ENCODE measurements around the gene SH3PXD2A. TPM values are rescaled to one million over a fixed set of nuclear protein-coding genes. Genes with fewer than 3 reads are reported as not detected.

Gene SH3PXD2A
- total and polyA plus RNA-seq, 8 donors, result 3.9 to 16.4 (median 8.0) TPM

DNA sequence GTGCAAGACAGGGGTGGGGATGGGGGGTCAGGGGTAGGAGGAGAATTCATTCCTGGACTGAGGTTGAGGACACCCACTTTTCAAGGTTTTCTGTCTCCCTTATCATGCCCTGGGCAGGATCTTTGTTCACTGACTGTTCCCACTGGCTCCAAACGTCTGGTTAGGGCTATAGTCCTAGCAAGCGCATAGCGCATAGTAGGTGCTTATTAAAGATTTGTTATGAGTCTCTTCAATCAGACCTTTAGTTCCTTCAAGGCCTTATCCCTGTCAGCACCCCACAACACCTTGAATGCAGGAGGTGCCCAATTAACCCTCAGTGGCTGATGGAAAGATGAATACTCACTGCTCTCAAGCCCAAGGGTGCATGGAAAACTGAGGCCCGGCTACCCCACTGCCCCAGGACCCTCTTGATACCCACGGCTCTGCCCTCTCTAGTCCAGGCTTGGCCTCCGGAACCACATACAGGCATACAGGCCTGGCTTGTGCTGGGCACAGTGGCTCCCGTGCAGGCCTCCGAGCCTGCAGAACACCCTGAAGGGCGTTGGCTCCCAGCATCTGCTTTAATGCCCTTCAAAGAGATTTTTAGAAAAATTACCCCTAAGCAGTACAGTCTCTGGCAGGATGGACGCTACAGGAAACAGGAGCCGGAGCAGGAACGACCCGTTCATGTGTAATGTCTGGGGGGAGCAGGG lies 177.7 kb downstream of the SH3PXD2A start:
- 58 to 60% methylated on average over 13 of the region's 13 CpGs for WGBS, 2 donors
- intact Hi-C loops (cut with DNase I), result no loop called here

DNA sequence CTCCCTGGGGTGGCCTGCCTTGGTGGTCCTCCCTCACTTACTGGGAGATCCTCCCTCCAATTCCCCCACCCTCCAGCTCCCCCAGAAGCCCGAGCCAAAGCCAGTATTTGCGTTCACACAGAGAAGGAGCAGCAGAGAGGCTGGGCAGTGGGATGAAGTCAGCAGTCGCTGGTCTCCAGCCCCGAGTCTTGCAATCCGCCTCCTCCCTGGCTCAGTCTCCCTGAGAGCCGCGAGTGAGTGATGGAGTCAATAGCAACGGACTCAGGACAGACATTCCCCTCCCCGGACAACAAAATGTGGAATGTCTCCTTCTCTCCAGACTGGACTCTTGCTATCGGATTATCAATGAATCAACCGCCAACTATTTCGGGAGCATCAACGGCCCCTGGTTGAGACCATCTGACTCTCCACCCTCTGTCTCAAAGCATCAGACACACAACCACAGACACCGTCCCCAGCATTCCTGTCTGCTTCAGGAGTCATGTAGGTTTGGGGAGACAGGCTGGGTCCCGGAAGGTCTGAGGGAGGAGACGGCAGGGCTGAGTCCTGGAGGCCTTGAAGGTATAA lies 178.4 kb downstream of the SH3PXD2A start:
- H3K4me3 ChIP-seq, result no peak overlapping the region
- no peak for FAIRE-seq
- peak overlapping the region in 1 of 4 donors; percentile 33 for H3K27ac ChIP-seq

More for the DNA sequence above, 177.7 kb downstream of the SH3PXD2A start:
- no peaks in the 10 kb centered on the region for H3K27me3 ChIP-seq
- peak in 1 of 4 donors; percentile 6 for ATAC-seq
- no peaks in the 10 kb centered on the region for H3K36me3 ChIP-seq
- no peaks in the 10 kb centered on the region for H3K9me3 ChIP-seq
- DNase-seq, result no peak
- peak overlapping the region in 2 of 4 donors; percentile 39 to 47 for H3K27ac ChIP-seq
- no peak for FAIRE-seq
- TF ChIP-seq, protein P1, sequence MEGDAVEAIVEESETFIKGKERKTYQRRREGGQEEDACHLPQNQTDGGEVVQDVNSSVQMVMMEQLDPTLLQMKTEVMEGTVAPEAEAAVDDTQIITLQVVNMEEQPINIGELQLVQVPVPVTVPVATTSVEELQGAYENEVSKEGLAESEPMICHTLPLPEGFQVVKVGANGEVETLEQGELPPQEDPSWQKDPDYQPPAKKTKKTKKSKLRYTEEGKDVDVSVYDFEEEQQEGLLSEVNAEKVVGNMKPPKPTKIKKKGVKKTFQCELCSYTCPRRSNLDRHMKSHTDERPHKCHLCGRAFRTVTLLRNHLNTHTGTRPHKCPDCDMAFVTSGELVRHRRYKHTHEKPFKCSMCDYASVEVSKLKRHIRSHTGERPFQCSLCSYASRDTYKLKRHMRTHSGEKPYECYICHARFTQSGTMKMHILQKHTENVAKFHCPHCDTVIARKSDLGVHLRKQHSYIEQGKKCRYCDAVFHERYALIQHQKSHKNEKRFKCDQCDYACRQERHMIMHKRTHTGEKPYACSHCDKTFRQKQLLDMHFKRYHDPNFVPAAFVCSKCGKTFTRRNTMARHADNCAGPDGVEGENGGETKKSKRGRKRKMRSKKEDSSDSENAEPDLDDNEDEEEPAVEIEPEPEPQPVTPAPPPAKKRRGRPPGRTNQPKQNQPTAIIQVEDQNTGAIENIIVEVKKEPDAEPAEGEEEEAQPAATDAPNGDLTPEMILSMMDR (IDR thresholded peaks at IDR 0.05), result no peak
- H3K4me1 ChIP-seq, result no peaks in the 10 kb centered on the region
- H3K4me3 ChIP-seq, result peak overlapping the region in 1 of 4 donors; percentile 14

DNA sequence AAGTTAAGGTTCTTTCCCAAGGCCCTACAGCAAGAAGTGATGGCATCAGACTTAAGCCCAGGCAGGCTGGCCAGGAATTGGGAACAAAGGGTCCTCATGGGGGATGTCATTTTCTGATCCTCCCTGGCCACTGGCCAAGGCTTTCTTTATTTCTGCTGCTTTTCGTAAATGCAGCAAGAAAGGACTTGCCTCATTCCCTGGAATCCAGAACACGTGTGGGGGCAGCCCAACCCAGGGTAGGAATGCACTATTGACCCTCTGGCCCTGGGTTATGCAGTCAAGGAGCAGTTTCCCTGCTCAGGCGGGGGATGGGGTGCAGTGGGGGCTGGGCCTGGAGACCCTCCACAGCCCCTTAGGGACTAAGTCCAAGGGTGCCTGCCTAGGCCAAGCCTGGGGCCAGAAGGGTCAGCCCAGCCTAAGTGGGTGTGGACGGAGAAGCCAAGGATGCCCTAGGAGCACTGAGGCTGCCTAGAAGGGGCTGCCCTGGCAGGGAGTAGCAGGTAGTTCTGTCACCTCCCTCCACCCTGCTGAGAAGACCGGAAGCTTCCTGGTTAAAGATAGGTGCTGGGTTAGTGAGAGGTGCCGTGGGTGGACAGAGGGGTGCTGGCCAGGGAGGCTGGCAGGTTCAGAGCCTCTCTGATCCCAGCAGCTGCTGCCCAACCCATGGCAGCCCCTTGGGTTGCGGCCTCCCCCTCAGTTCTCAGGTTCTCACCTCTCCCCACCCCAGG lies 179.2 kb downstream of the SH3PXD2A start:
- no peak for DNase-seq
- TF ChIP-seq, protein P1 (IDR thresholded peaks at IDR 0.05), result no peak
- Histone ChIP-seq H3K36me3 (no peaks in the 10 kb centered on the region), H3K9me3 (no peaks in the 10 kb centered on the region), H3K4me3 (no peak overlapping the region), H3K27me3 (no peaks in the 10 kb centered on the region), H3K4me1 (no peaks in the 10 kb centered on the region), H3K27ac (peak overlapping the region in 1 of 4 donors; percentile 33)
- no peak for FAIRE-seq
- intact Hi-C loops (cut with DNase I), result no loop called here
- 74 to 80% methylated on average over 7 of the region's 7 CpGs for WGBS, 2 donors
- ATAC-seq, result peak in 2 of 4 donors; percentile 15 to 25

More for the DNA sequence above, 178.4 kb downstream of the SH3PXD2A start:
- Histone ChIP-seq H3K9me3 (no peaks in the 10 kb centered on the region), H3K27me3 (no peaks in the 10 kb centered on the region), H3K4me1 (no peaks in the 10 kb centered on the region), H3K36me3 (no peaks in the 10 kb centered on the region)
- ATAC-seq, result peak; percentile 20 to 57 (median 33)
- TF ChIP-seq, protein P1 (IDR thresholded peaks at IDR 0.05), result no peak
- no peak for DNase-seq
- 78 to 85% methylated on average over 16 of the region's 16 CpGs for WGBS, 2 donors
- intact Hi-C loops (cut with DNase I), result no loop called here

DNA sequence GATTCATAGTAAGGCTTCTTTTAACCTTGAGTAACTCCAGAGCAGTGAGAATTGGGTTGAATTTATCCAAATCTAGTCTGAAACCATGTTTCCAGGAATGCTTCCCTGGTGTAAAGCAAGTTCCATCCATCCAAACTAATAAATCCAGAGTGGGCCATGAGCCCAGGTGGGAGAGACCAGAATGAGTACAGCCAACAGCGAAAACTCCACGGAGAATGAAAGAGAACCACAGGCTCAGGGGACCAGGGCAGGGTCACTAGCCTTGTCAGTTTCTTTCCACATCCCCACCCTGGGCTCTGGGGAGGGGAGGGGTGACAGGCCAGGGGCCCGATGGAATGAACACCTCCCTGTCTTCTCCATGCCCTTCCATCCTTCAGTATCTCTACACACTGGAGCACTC lies 181.8 kb downstream of the SH3PXD2A start:
- FAIRE-seq (no peak), DNase-seq (no peak), ATAC-seq (no peak)
- TF ChIP-seq, protein P1 (IDR thresholded peaks at IDR 0.05), result no peak
- no peaks in the 10 kb centered on the region for H3K36me3 ChIP-seq
- H3K27ac ChIP-seq, result no peak overlapping the region
- H3K4me3 ChIP-seq, result no peak overlapping the region
- no peaks in the 10 kb centered on the region for H3K4me1 ChIP-seq
- H3K9me3 ChIP-seq, result no peaks in the 10 kb centered on the region
- H3K27me3 ChIP-seq, result no peaks in the 10 kb centered on the region
- WGBS, 2 donors, result 76 to 81% methylated on average over 3 of the region's 3 CpGs
- intact Hi-C loops (cut with DNase I), result no loop called here

All from pancreas (tissue), 10 donors.